H1 (cell line): ENCODE results near the gene SLN. TPM values are rescaled to one million over a fixed set of nuclear protein-coding genes. Genes with fewer than 3 reads are reported as not detected.

Experiments used
- MAFK ChIP-seq: IDR thresholded peaks from 2 replicates; pipeline ENCODE4 v1.6.1; 2012; ENCODE audit warnings: low read depth, mild to moderate bottlenecking, improper control_type of control experiment, low read length
- RXRA ChIP-seq: IDR thresholded peaks from 2 replicates; pipeline ENCODE4 v1.6.1; 2011; ENCODE audit warnings: low read depth, mild to moderate bottlenecking, low read length, moderate library complexity; ENCODE audit not compliant: insufficient read depth
- SAP30 ChIP-seq: fragments of 300-600 bp; sonication (generic); IDR thresholded peaks from 2 replicates; pipeline ENCODE4 v1.7.1; 2012; ENCODE audit warnings: low read length, moderate library complexity, mild to moderate bottlenecking, inconsistent platforms; ENCODE audit not compliant: insufficient read depth, insufficient replicate concordance
- SIRT6 ChIP-seq: IDR thresholded peaks from one replicate; pipeline ENCODE4 v1.7.1; 2012; ENCODE audit warnings: low read length, inconsistent platforms
- SIX5 ChIP-seq: IDR thresholded peaks from 2 replicates; pipeline ENCODE4 v1.6.1; 2011; ENCODE audit warnings: mild to moderate bottlenecking, low read depth, low read length
- polyA plus RNA-seq, 7 experiments: library from polyadenylated mRNA; depleted of rRNA in 3 of 7; stranded (reverse) in 5 of 7; unstranded in 2 of 7; fragments of >200 nt in 5 of 7; fragments of 200-250 nt in 2 of 7; gene quantifications; 1 replicate in 5 of 7; 2 replicates in 1 of 7; 4 replicates in 1 of 7; pipeline versions ENCODE4 v1.2.1 to v1.2.3, GENCODE V29; 2011 to 2013; ENCODE audit warnings: missing spikeins in 2 of 7, mixed read lengths in 2 of 7
- total RNA-seq: library from RNA; stranded (reverse); fragmentation: NEBNext Ultra II Directional; extraction: Animal tissue kit (Norgen Biotek cat#: 25700); gene quantifications from 2 replicates; pipeline ENCODE4 v1.2.1, GENCODE V29; 2021

The SLN gene
- total and polyA plus RNA-seq, 2 of the 8 experiments (the other 6 are each of a cell fraction or from before 2014, with no cell fraction given), result not detected

GRCh38 chr11:107743191-107743590 lies 31.3 kb upstream of the SLN start (continued):
- TF ChIP-seq SAP30 (no peak), MAFK (no peak), SIX5 (no peak), SIRT6 (no peak), RXRA (no peak)
